ENCODE measurements around the gene MYCBP. TPM values are rescaled to one million over a fixed set of nuclear protein-coding genes. Genes with fewer than 3 reads are reported as not detected.

Gene MYCBP
- total RNA-seq (2014; rRNA removed) (16.8 and 20.3 TPM in 2 replicates), Bru-seq, nascent RNA (percentile 62 among the genes with signal in this experiment), BruChase-seq, experiment 1, labeled RNA remaining after a 6-hour chase (percentile 92 among the genes with signal in this experiment), BruChase-seq, experiment 2, labeled RNA remaining after a 2-hour chase (percentile 79 among the genes with signal in this experiment)
- long read RNA-seq, transcript MYCBP-204 (4 exons, 819 nt): minor isoform, 8 of 33 reads
- long read RNA-seq, transcript MYCBP-201 (5 exons, 2,818 nt): major isoform, 23 of 33 reads
- long read RNA-seq, partial matches to known transcripts: 1 of 33 reads
- long read RNA-seq, other reads (novel, unspliced or antisense): 1 of 33 reads

GRCh38 chr1:38873027-38873969 is at the start of gene MYCBP:
Gene MYCBP, minus strand, starts transcription at chr1:38873348. Its CDS starts 43 bp downstream, at chr1:38873305.
- H3K4me1 ChIP-seq (ENCODE audit: insufficient read depth, low read length): peaks cover 14% of the 10 kb centered on the region; the same call in 1 of the 2 replicates
- intact Hi-C loops (cut with micrococcal nuclease): loop anchor here (1.0 to 5.0 kb wide), 3 partner anchors 118 to 219 kb away; partner anchors contain the start of genes AKIRIN1 and NDUFS5
- H3K9ac ChIP-seq (ENCODE audit: low read length): peak within 1 kb of the TSS; percentile 86
- ATAC-seq (peak; percentile 98), DNase-seq (peak; percentile 95)
- TF ChIP-seq CTCF (conservative IDR thresholded peaks at IDR 0.05; ENCODE audit: low read depth, low read length) (no peak), EZH2phosphoT487 (IDR thresholded peaks at IDR 0.05; ENCODE audit: borderline replicate concordance, low read length) (no peak), EZH2 (IDR thresholded peaks at IDR 0.05; ENCODE audit: low read length, unreplicated experiment) (no peak)
- H3K9me3 ChIP-seq (ENCODE audit: low read length): no peaks in the 10 kb centered on the region
- CTCF ChIA-PET: interaction anchor here (0.5 kb wide), 1 partner anchor 20 kb away, joined by 5 read pairs; no protein-coding TSS in a partner anchor
- H4K20me1 ChIP-seq (ENCODE audit: low read length): no peaks in the 10 kb centered on the region
- no peaks in the 10 kb centered on the region for H3K9me2 ChIP-seq (replicated peaks; ENCODE audit: low read length)
- POLR2A ChIA-PET (ENCODE audit: unreplicated experiment): no interaction called here
- H2AFZ ChIP-seq (ENCODE audit: low read length): peak within 1 kb of the TSS; percentile 93
- no peak within 1 kb of the TSS for H3K27ac ChIP-seq (ENCODE audit: low read length)
- H3K36me3 ChIP-seq (ENCODE audit: low read depth, low read length): no peaks in the 10 kb centered on the region
- H3K27me3 ChIP-seq (ENCODE audit: low read length): no peaks in the 10 kb centered on the region
- H3K4me3 ChIP-seq (ENCODE audit: low read length): peak within 1 kb of the TSS; percentile 93
- H3K79me2 ChIP-seq (ENCODE audit: low read length): peaks cover 17% of the 10 kb centered on the region
- BruUV-seq (replicated peaks): TSS peak; percentile 68
- no peaks in the 10 kb centered on the region for H3F3A ChIP-seq (ENCODE audit: low read length, unreplicated experiment)
- peak within 1 kb of the TSS; percentile 93 for H3K4me2 ChIP-seq (ENCODE audit: low read length)

- intact Hi-C loops (cut with micrococcal nuclease): no loop called here
- Histone ChIP-seq H3K4me2 (ENCODE audit: low read length) (no peak overlapping the region), H3K9me3 (ENCODE audit: low read length) (no peaks in the 10 kb centered on the region), H3K27me3 (ENCODE audit: low read length) (no peaks in the 10 kb centered on the region), H4K20me1 (ENCODE audit: low read length) (no peaks in the 10 kb centered on the region), H3K27ac (ENCODE audit: low read length) (no peak overlapping the region), H3K36me3 (ENCODE audit: low read depth, low read length) (no peaks in the 10 kb centered on the region), H2AFZ (ENCODE audit: low read length) (no peak overlapping the region), H3K4me1 (ENCODE audit: insufficient read depth, low read length) (peaks cover 7% of the 10 kb centered on the region), H3K4me3 (ENCODE audit: low read length) (no peak overlapping the region), H3K9me2 (replicated peaks; ENCODE audit: low read length) (no peaks in the 10 kb centered on the region), H3K79me2 (ENCODE audit: low read length) (no peaks in the 10 kb centered on the region), H3F3A (ENCODE audit: low read length, unreplicated experiment) (no peaks in the 10 kb centered on the region), H3K9ac (ENCODE audit: low read length) (no peak overlapping the region)
- CTCF ChIA-PET: no interaction called here
- no peak for ATAC-seq
- TF ChIP-seq CTCF (conservative IDR thresholded peaks at IDR 0.05; ENCODE audit: low read depth, low read length): no peak
- TF ChIP-seq EZH2 (IDR thresholded peaks at IDR 0.05; ENCODE audit: low read length, unreplicated experiment): no peak
- no peak for TF ChIP-seq EZH2phosphoT487 (IDR thresholded peaks at IDR 0.05; ENCODE audit: borderline replicate concordance, low read length)
- BruUV-seq (replicated peaks): no TSS peak
- POLR2A ChIA-PET (ENCODE audit: unreplicated experiment): no interaction called here
- DNase-seq: no peak
Observed at GRCh38 chr1:38919130-38919529, 46.0 kb upstream of the MYCBP start.

Measured in PC-3 (cell line).